Type B pancreatic cell (in vitro differentiated cells): Measurements from ENCODE around the gene PTH2. TPM values are rescaled to one million over a fixed set of nuclear protein-coding genes. Genes with fewer than 3 reads are reported as not detected.

ENCODE experiments used
- DNase-seq: peaks from one replicate; pipeline ENCODE4 v3.0.0; 2021; ENCODE audit warnings: mixed read lengths; ENCODE audit not compliant: unreplicated experiment; ENCODE audit errors: extremely low spot score
- H3K27ac Mint-ChIP-seq: 2 replicates; pipeline ENCODE4 v1.8.0; 2021; ENCODE audit warnings: mild to moderate bottlenecking, mixed read lengths
- H3K27me3 Mint-ChIP-seq: 2 replicates; pipeline ENCODE4 v1.8.0; 2021; ENCODE audit warnings: mixed read lengths
- H3K36me3 Mint-ChIP-seq: 2 replicates; pipeline ENCODE4 v1.8.0; 2021; ENCODE audit warnings: mixed read lengths
- H3K4me1 Mint-ChIP-seq: one replicate; pipeline ENCODE4 v1.8.0; 2021; ENCODE audit warnings: mixed read lengths; ENCODE audit not compliant: unreplicated experiment
- H3K4me3 Mint-ChIP-seq: 2 replicates; pipeline ENCODE4 v1.8.0; 2021; ENCODE audit warnings: mild to moderate bottlenecking, mixed read lengths
- H3K9me3 Mint-ChIP-seq: 2 replicates; pipeline ENCODE4 v1.8.0; 2021; ENCODE audit warnings: mixed read lengths
- total RNA-seq: library from RNA; stranded (reverse); gene quantifications from 2 replicates; pipeline ENCODE4 v1.2.1, GENCODE V29; 2021; ENCODE audit warnings: low replicate concordance
- TF ChIP-seq, protein P1 (sequence below): fragments of 200-600 bp; sonication (generic); conservative IDR thresholded peaks from 2 replicates; pipeline ENCODE4 v1.5.0; 2021; ENCODE audit warnings: antibody characterized with exemption, mild to moderate bottlenecking

Gene PTH2
- total RNA-seq, 1 donor from 2014 or later, result not detected

GRCh38 chr19:49411681-49412326, 11.4 kb downstream of the PTH2 start:
- H3K27ac Mint-ChIP-seq, result no peak overlapping the region
- H3K9me3 Mint-ChIP-seq, result no peaks in the 10 kb centered on the region
- TF ChIP-seq, protein P1, sequence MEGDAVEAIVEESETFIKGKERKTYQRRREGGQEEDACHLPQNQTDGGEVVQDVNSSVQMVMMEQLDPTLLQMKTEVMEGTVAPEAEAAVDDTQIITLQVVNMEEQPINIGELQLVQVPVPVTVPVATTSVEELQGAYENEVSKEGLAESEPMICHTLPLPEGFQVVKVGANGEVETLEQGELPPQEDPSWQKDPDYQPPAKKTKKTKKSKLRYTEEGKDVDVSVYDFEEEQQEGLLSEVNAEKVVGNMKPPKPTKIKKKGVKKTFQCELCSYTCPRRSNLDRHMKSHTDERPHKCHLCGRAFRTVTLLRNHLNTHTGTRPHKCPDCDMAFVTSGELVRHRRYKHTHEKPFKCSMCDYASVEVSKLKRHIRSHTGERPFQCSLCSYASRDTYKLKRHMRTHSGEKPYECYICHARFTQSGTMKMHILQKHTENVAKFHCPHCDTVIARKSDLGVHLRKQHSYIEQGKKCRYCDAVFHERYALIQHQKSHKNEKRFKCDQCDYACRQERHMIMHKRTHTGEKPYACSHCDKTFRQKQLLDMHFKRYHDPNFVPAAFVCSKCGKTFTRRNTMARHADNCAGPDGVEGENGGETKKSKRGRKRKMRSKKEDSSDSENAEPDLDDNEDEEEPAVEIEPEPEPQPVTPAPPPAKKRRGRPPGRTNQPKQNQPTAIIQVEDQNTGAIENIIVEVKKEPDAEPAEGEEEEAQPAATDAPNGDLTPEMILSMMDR, result no peak
- H3K27me3 Mint-ChIP-seq, result peaks cover 42% of the 10 kb centered on the region
- H3K36me3 Mint-ChIP-seq, result no peaks in the 10 kb centered on the region
- peaks cover 30% of the 10 kb centered on the region for H3K4me1 Mint-ChIP-seq
- H3K4me3 Mint-ChIP-seq, result no peak overlapping the region
- DNase-seq, result no peak

GRCh38 chr19:49409441-49410029, 13.7 kb downstream of the PTH2 start:
- H3K27ac Mint-ChIP-seq, result no peak overlapping the region
- no peak overlapping the region for H3K4me3 Mint-ChIP-seq
- no peaks in the 10 kb centered on the region for H3K9me3 Mint-ChIP-seq
- peaks cover 31% of the 10 kb centered on the region for H3K27me3 Mint-ChIP-seq
- DNase-seq, result no peak
- TF ChIP-seq, protein P1, result no peak
- no peaks in the 10 kb centered on the region for H3K36me3 Mint-ChIP-seq
- H3K4me1 Mint-ChIP-seq, result peaks cover 30% of the 10 kb centered on the region

DNA sequence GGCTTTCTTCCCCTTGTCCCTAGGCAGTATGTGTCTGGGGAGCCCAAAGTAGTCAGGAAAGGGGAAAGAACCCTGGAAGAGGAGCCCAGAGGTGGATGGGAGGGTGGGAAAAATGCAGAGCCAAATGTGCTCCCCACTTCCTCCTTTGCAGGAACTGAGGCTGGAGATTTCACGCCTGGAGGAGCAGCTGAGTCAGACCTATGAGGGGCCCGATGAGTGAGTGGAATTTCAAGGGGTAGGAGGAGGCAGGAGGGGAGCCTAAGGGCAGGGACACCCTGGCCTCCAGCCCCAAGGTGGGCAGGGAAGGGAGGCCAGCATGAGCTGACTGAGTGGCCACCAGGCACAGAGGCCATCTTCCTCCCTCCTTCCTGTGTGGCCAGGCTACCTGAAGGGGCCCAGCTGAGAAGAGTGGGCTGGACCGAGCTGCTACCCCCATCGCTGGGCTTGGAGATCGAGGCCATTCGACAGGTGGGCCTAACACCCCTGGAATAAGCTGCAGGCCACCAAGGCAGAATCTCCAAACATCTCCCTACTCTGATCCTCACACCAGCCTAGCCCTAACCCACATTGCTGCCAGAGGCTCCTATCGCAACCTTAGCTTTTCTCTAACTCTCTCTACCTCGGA, 14.3 kb downstream of the PTH2 start:
- TF ChIP-seq, protein P1, result no peak
- Mint-ChIP-seq H3K27ac (no peak overlapping the region), H3K27me3 (peaks cover 31% of the 10 kb centered on the region), H3K36me3 (no peaks in the 10 kb centered on the region), H3K9me3 (no peaks in the 10 kb centered on the region), H3K4me1 (peaks cover 31% of the 10 kb centered on the region), H3K4me3 (no peak overlapping the region)
- no peak for DNase-seq

GRCh38 chr19:49407482-49408015, 15.7 kb downstream of the PTH2 start:
- H3K27ac Mint-ChIP-seq, result no peak overlapping the region
- H3K4me3 Mint-ChIP-seq, result no peak overlapping the region
- H3K36me3 Mint-ChIP-seq, result no peaks in the 10 kb centered on the region
- TF ChIP-seq, protein P1, result no peak
- H3K27me3 Mint-ChIP-seq, result peaks cover 21% of the 10 kb centered on the region
- DNase-seq, result no peak
- no peaks in the 10 kb centered on the region for H3K9me3 Mint-ChIP-seq
- peaks cover 28% of the 10 kb centered on the region for H3K4me1 Mint-ChIP-seq

DNA sequence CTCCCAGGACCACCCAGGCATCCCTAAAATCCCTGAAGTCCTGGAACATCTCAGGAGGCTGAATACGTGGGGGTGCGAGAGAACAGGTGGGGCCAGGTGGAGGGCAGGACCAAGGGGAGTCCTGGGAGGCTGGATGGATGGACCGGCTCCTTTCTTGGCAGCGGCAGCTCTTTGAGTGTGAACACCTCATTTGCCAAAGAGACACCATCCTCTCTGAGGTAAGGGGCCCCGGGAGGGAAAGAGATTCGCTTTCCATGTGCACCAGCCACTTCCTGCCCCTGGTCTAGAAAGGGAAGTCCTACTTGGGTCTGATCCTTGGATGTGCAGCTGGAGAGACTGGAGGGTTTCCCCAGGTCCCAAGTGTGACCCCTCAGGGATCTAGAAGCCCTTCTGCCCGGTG, 16.2 kb downstream of the PTH2 start:
- no peaks in the 10 kb centered on the region for H3K9me3 Mint-ChIP-seq
- TF ChIP-seq, protein P1, result no peak
- no peak overlapping the region for H3K27ac Mint-ChIP-seq
- H3K4me1 Mint-ChIP-seq, result peaks cover 23% of the 10 kb centered on the region
- no peak overlapping the region for H3K4me3 Mint-ChIP-seq
- H3K36me3 Mint-ChIP-seq, result no peaks in the 10 kb centered on the region
- peaks cover 17% of the 10 kb centered on the region for H3K27me3 Mint-ChIP-seq
- DNase-seq, result no peak
